HG02938 (cell line): Measurements from ENCODE around the gene PGA3.
"Not testable (repeated sequence)": the region's sequence is repeated elsewhere in the genome, so short reads cannot be mapped to it uniquely, and the experiment has no call there.

Experiments used
- ATAC-seq: cut with Tn5 transposase; IDR thresholded peaks from one replicate; pipeline ENCODE4 v1.9.1; 2021; ENCODE audit warnings: mild to moderate bottlenecking, moderate library complexity; ENCODE audit not compliant: unreplicated experiment

Gene PGA3

DNA sequence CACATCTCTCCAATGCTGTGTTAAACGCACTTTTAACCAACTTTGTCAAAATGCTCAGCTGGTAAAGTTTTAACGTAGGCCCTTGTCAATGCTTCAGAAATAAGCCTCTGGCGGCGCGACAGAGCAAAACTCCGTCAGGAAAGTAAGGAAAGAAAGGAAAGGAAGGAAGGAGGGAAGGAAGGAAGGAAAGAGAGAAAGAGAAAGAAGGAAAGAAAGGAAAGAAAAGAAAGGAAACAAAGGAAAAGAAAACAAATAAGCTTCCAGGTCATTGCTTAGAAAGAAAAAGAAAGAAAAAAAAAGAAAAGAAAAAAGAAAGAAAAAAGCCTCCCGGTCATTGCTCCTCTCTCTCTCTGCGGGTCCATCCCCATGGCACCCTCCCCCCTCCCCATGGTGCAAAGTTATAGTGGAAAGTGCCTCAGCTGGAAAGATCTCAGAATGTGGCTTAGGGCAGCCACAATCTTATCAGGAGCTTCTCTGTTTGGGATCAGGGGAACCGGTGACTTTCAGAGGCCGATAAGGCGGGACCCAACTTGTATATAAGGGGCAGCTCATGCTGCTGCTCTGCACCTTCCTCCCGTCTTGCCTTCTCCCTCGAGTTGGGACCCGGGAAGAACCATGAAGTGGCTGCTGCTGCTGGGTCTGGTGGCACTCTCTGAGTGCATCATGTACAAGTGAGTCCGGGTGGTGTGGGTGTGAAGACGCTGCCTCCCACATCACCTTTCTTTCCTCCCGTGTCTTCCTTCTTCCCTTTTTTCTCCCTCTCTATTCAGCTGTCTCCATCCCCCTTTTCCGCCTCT lies at the start of gene PGA3:
Gene PGA3, plus strand, starts transcription at position 566 of the 797 bp plus-strand sequence. Its CDS starts 50 bp downstream, at position 616.
- not testable (repeated sequence) for ATAC-seq

DNA sequence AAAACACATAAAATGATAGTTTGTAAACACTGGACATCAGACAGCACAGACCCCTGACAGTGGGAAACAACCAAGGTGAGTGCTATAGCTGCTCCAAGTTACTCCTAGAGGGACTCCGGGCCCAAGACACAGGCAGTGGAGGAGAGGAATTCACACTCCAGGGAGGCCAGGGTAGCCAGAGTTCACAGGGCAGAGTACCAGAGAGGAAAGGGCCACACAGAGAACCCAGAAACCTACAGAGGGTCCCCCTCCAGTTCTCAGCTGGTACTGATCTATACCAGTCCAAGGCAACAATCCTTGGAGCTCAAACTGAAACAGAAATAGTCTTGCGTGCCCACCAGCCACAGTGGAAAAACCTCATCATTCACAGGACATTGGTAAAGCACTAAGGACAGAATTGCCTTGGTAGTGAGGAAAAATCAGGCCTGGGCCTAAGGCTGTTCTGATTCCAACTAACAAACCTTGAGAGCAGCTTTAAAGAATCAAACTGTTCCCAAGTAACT lies 49.7 kb upstream of the PGA3 start:
- no peak for ATAC-seq

DNA sequence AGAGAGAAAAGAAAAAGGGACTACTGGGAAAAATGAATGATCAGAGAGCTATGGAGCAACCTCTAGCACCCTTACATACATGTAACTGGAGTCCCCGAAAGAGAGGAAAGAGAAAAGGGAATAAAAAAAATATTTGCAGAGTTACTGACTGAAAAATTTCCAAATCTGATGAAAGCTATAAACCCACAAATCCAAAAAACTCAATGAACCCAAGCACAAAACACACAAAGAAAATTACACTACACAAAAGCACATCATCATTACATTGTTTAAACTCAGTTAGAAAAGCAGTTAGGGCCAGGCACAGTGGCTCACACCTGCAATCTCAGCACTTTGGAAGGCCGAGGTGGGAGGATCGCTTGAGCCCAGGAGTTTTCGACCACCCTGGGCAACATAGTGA lies 48.8 kb upstream of the PGA3 start:
- ATAC-seq: no peak

DNA sequence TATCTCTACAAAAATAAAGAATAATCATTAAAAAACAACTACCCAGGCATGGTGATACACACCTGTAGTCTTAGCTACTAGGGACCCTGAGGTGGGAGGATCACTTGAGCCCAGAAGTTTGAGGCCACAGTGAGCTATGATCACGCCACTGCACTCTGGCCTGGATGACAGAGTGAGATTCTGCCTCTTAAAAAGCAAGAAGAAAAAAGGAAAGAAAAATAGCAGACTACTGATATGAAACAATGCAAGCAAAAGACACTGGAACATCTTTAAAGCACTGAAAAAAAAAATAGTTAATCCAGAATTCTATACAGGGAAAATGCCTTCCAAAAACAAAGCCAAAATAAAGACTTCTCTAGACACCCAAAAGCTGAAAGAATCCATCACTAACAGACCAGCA lies 48.0 kb upstream of the PGA3 start:
- no peak for ATAC-seq

DNA sequence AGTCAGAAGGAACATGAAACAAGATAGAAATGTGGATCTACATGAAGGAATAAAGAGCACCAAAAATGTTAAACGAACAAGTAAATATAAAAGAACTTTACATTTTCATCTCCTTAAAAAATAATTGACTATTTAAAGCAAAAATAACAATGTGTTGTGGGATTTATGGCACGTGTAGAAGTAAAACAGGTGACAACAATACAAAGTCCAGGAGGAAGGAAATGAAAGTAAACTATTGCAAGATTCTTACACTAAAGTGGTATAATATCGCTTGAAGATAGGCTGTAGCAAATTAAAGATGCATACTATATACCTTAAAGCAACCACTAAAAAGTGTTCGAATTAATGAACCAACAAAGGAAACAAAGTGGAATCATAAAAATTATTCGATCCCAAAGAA lies 47.6 kb upstream of the PGA3 start:
- ATAC-seq: no peak

DNA sequence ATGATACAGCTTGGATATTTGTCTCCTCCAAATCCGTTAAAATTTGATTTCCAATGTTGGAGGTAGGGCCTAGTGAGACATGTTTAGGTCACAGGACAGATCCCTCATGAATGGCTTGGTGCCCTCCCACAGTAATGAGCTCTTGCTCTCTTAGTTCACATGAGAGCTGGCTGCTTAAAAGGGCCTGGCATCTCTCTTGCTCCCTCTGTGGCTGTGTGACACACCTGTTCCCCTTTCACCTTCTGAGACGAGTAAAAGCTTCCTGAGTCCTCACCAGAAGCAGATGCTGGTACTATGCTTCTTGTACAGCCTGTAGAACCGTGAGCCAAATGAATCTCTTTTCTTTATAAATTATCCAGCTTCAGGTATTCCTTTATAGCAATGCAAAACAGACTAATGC lies 45.6 kb upstream of the PGA3 start:
- ATAC-seq: no peak

DNA sequence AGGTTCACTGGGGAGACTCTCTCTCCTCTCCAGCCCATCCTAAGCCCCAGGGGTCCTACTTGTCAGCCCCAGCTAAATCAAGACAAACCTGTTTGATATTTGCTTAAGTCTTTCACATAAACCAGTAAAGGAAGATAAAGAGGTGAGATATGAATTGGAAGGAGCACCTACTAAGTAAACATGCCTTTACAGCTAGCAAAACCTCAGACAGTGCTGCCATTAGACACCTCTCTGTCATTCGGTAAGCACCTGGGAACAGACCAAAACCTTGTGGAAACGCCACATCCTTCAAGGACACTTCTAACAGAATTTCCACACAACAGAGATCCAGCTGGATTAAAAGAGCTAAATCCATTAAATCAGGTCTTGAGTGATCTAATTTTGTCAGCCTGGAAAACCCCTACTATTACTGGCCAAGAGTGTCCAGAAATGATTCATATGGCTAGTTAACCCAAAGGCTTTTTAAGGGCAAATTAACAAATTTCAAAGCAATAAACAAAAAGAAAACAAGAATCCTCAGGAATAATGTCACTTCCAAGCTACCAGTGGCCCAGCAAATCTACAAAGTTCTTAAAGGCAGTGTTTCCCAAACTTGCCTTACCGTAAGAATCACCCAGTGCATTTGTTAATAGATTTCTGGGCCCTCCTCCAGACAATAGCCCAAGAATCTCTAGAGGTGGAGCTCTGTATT lies 44.5 kb upstream of the PGA3 start:
- no peak for ATAC-seq

DNA sequence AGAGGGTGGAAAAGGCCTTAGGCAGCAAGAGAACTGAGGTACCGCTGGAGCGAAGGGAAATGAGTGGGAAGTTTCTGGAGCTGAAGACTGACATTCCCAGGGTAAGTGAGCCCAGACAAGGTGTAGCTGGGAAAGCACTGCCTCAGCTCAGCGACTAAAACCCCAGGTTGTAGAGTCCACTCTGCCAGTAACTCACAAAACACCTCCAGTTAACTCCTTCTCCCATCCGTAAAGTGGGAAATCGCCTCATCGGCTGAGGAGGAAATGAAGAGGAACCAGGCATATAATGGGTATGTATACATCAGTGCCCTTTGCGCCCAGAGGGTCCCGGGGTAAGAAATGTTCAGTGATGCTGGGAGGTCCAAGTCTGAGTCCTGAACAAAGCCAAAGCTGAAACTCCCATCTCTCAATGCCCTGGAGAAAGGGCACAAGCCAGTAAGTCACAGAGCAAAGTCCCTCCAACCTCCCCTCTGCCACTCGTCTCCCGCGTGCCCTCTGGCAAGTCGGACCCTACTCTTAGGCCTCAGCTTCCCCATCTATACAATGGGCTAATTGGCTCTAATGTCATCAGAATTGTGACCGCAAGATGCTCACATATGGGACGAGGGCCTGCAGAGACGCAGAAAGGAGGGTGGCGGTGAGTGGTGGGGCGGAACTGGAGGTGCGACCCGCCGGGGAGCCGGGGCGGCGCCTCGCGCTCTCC lies 42.7 kb upstream of the PGA3 start:
- ATAC-seq: no peak

DNA sequence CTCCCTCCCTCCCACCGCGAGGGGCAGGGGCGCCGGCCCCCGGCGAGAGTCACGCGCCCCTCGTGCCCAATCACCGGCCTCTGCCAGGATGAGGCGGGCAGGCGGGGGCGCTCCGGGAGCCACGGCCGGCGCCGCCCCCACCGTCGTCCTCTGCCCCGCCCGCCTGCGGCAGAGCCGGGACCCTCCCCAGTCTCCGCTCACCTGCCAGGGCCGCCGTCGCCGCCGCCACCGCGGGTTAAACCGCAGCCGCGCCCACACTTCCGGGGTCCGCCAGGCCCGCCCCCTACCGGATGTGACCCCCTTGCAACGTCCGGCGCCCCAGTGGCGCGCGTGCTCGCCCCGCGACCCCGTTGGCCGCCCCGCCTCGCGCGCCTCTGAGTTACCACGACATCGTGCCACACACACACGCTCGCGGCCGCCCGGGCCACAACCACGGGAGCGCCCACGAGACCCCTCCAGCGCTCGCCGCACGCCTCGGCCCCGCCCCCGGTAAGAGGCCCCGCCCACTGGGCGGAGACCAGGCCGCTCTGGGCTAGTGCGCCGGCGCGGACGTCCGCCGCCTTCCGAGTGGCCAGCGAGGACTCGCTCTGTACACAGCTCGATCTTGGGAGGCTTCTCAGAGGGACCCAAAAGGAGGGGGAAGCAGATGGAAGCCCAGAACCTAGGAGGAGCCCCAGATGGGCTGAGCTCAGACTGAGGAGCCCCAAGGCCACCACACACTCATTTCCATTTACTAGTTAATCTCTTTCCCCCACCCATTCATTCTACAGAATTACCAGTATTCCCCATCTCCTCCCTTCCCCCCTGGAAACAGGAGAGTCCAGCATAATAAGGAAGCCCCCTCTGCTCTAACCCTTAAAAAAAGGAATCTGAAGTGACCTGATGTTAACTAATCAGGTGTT lies 41.9 kb upstream of the PGA3 start, which contains the start of gene VPS37C:
Gene VPS37C, minus strand, starts transcription at position 237 of the 902 bp plus-strand sequence. CDS start 22,597 bp downstream, outside the sequence.
- peak; percentile 67 for ATAC-seq

DNA sequence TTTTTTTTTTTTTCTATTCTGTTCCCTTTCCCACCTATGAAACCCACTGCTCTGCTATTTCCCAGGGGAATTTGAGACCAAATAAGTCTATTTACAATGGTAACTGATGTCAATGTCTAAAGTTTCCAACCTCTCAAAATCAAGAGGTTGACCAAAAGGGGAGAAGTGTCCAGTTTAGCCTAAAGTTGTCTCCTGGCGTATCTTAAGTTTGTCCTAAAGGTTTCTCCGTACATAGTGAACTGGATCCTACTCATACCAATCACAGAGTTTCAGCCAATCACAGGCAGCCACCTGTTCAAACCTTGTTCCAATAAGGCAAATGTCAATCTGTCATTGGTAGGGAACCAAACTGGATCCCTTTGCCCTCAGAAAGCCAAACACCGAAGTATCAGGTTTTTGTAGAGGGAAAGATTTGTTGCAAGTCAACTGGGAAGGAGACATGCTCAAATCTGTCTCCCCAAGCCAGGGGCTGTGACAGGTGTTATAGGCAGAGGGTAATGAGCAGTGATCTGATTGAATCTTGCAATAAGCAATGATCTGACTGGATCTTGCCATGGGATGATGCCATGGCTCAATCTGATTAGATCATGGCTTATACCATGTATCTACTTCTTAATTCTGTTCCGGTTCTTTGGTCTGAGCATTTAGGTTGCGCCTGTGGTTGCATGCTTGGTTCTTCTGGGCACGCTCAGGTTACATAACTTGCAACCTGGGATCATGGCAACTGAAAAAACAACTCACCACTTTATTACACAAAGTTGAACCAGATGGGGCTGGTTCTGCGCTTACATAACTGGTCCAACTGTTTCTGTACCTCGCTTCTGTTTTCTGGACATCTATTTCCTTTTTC lies 41.0 kb upstream of the PGA3 start:
- ATAC-seq: no peak

DNA sequence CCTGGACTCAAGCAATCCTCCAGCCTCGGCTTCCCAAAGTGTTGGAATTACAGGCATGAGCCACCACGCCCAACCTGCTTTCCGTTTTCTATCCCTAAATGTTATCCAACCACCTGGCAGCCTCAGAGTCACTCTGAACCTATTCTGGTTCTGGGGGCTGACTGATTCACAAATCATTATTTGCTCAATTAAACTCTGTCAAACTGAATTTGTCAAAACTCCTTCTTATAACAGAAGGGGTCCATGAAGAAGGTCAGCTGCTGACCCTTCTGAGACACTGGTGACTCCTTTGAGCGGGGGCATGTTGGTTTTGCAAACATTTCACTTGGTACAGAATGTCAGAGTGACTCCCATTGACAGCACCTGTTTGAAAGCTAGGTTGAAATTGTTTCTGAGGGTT lies 40.3 kb upstream of the PGA3 start:
- no peak for ATAC-seq

DNA sequence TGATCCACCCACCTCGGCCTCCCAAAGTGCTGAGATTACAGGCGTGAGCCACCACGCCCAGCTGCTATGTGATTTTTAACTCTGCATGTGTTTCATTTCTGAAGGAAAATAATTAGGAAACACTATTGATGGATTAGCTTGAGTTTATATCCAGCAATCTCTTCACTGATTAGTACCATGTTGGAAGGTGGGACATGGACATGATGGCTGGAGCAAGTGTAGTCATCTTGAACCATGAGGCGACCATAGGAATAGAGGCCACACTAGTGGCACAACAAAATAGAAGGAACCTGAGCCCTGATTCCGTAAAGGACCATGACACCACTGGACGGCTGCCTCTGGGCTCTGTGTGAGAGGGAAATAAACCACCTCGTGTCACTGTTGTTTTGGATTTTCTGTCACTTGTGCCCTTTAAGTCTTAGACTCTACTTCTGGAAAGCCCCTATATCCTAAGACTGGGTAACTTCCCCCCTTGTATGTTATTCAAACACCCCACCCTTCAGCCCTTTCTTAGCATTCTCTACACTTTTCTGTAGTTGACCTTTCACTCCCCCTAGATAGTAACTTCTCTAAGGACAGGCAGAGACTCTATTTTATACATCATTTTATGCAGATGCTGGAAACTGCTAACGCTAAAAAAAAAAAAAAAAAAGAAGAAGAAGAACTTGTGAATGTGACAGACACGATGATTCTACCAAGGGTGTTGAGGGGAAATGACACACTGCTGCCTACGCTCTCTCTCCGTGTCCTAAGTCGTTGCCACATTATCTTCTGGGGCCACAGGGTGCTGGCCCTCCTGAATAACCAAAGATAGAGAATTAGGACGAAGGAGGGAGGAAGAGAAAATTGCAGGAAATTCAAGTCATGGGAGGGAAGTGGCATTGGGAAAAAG lies 39.4 kb upstream of the PGA3 start:
- ATAC-seq: no peak

DNA sequence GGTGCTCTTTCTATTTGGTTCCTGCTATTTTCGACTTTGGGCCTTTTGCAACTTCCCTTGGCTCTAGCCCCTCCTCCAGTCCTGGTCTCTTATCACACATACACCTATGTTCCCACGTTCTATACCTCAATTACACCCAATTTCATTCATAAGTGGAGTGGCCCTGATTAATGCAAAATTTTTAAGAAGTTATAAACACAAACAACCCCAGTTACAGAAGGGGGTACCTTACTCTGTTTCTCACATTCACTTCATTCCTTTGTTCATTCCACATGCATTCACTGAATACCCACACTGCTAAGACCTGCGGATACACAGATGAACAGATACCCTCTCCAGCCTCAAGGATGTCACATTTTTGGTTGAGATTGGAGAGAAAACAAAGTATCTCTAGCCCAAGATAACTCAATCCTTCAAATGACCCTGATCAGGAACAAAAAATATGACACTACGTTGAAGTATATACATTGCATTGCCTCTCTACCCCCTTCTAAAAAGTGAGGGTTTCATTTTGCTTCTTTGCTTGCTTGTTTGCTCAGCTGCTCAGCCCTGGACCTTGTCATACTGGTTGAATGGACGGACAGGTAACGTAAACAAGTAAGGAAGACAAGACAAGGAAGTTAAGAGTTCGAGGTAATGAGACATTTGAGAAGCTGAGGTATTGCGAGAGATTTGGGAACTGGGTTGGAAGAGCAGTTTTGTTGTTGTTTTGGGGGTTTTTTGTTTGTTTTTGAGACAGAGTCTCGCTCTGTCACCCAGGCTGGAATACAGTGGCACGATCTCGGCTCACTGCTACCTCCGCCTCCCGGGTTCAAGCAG lies 38.5 kb upstream of the PGA3 start:
- ATAC-seq: no peak

DNA sequence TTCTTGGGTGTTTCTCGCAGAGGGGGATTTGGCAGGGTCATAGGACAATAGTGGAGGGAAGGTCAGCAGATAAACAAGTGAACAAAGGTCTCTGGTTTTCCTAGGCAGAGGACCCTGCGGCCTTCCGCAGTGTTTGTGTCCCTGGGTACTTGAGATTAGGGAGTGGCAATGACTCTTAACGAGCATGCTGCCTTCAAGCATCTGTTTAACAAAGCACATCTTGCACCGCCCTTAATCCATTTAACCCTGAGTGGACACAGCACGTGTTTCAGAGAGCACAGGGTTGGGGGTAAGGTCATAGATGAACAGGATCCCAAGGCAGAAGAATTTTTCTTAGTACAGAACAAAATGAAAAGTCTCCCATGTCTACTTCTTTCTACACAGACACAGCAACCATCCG lies 37.5 kb upstream of the PGA3 start:
- ATAC-seq: not testable (repeated sequence)

DNA sequence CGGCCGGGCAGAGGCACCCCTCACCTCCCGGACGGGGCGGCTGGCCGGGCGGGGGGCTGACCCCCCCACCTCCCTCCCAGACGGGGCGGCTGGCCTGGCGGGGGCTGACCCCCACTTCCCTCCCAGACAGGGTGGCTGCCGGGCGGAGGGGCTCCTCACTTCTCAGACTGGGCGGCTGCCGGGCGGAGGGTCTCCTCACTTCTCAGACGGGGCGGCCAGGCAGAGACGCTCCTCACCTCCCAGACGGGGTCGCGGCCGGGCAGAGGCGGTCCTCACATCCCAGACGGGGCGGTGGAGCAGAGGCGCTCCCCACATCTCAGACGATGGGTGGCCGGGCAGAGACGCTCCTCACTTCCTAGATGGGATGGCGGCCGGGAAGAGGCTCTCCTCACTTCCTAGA lies 37.0 kb upstream of the PGA3 start:
- not testable (repeated sequence) for ATAC-seq

DNA sequence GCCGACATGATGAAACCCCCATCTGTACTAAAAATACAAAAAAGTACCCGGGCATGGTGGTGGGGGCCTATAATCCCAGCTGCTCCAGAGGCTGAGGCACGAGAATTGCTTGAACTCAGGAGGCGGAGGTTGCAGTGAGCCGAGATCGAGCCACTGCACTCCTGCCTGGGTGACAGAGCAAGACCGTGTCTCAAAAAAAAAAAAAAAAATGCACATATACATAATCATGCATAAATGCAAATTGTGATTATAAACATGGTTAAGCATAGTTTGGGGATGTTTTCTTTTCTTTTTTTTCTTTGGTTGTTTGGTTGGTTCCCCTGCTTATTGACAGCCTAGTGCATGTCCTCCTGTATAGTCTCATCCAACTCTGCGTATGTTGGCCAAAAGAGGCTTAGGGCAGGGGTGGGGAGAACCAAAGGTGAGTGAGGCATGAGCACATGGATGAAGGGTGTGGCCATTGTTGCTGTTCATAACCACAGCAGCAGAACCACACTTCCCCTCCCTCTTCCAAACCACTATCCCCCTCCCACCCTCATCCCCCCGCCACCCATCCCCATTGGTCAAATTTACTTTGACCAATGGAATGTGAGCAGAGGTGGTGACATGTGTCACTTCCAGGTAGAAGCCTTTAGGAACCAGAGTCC lies 35.1 kb upstream of the PGA3 start:
- ATAC-seq: no peak

DNA sequence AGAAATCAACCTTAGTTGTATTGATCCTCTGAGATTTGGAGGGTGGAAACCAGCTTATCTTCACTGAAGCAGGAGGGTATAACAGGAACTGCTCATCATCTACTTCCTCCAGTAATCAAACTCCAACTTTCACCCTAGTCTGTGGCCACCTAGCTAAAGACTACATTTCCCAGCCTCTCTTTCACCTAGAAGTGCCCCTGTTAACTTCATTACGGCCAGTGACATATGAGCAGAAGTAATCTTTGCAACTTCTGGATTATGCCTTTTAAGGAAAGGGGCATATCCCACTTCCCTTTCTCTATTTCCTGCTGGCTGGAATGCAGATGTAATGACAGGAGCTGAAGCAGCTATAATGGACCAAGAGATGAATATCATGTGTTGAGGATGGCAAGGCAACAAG lies 34.5 kb upstream of the PGA3 start:
- ATAC-seq: no peak
